ENCODE measurements around the gene AMMECR1.
"Not testable (repeated sequence)": the region's sequence is repeated elsewhere in the genome, so short reads cannot be mapped to it uniquely, and the experiment has no call there.

GRCh38 chrX:110231485-110231884 lies 86.4 kb downstream of the AMMECR1 start:
- TF ChIP-seq CTCF (IDR thresholded peaks at IDR 0.05); POLR2AphosphoS5 (IDR thresholded peaks at IDR 0.05; ENCODE audit: low read depth, low read length): not testable (repeated sequence)

Measured in Panc1 (cell line).